Mucosa of descending colon (tissue), 3 donors: ENCODE data around the gene NIPA2. TPM values are rescaled to one million over a fixed set of nuclear protein-coding genes. Genes with fewer than 3 reads are reported as not detected.

ENCODE experiments used
- ATAC-seq: fragments of 200-7000 bp; cut with Tn5 transposase; one replicate; pipeline ENCODE4 v1.9.1; 2020; ENCODE audit warnings: mild to moderate bottlenecking, moderate library complexity
- DNase-seq, 3 donors: peaks; one replicate each; pipeline ENCODE4 v3.0.0-alpha.2; 2020
- H3K36me3 ChIP-seq: fragments of 200-600 bp; one replicate; pipeline ENCODE4 v1.8.0; 2021; ENCODE audit warnings: low read depth, mild to moderate bottlenecking
- H3K4me1 ChIP-seq: fragments of 200-600 bp; one replicate; pipeline ENCODE4 v1.8.0; 2021; ENCODE audit warnings: low read depth, mild to moderate bottlenecking
- H3K4me3 ChIP-seq: fragments of 200-600 bp; one replicate; pipeline ENCODE4 v1.8.0; 2021; ENCODE audit warnings: mild to moderate bottlenecking
- H3K9me3 ChIP-seq: fragments of 200-600 bp; one replicate; pipeline ENCODE4 v1.8.0; 2021; ENCODE audit warnings: mild to moderate bottlenecking
- CTCF ChIP-seq: fragments of 200-600 bp; IDR thresholded peaks from one replicate; pipeline ENCODE4 v1.8.0; 2022; ENCODE audit warnings: antibody characterized with exemption, mild to moderate bottlenecking
- intact Hi-C, 2 donors: fragments of 100-400 bp; cut with DNase I in 1 of 2; cut with micrococcal nuclease in 1 of 2; formaldehyde crosslinking; loops; one replicate each; pipeline versions ENCODE4 v1.11.0 to v1.11.1; 2022; cut with DNase I, micrococcal nuclease
- total RNA-seq, 3 donors: library from RNA; stranded (reverse); fragmentation: NEBNext Ultra II Directional in 2 of 3; extraction: Animal tissue kit (Norgen Biotek cat#: 25700) in 2 of 3; gene quantifications; one replicate each; pipeline versions ENCODE4 v1.2.1 to v1.2.4, GENCODE V29; 2021 to 2023
- donor health status: DM: no; HTN: no; CAD: no; lungs with moderate emphysema.
- donor health status: DM: no; HTN: no; CAD: no.
- donor health status: DM: no; HTN: yes; CAD: no.

NIPA2 gene
- total RNA-seq, 3 donors from 2014 or later = 50.7 to 77.7 (median 71.7) TPM

GRCh38 chr15:22917556-22917955 is 79.1 kb downstream of the NIPA2 start:
- Histone ChIP-seq H3K9me3 (no peaks in the 10 kb centered on the region), H3K4me1 (no peaks in the 10 kb centered on the region), H3K36me3 (no peaks in the 10 kb centered on the region), H3K4me3 (no peak overlapping the region)
- no peak for DNase-seq
- TF ChIP-seq CTCF = no peak
- no peak for ATAC-seq
- intact Hi-C loops = no loop called here

Other genes starting within 250 kb of the NIPA2 start
- 10 to 100 TPM; 11.8 to 18.2 (median 17.4) TPM for gene NIPA1, start 52.0 kb upstream of the NIPA2 start, total RNA-seq
- gene CYFIP1, start 141.7 kb downstream of the NIPA2 start, total RNA-seq = 100 to 1,000 TPM; 139 to 210 (median 143) TPM
- gene TUBGCP5, start 200.9 kb downstream of the NIPA2 start, total RNA-seq = 10 to 100 TPM; 11.9 to 15.3 (median 13.8) TPM